CD14-positive monocyte (primary cell): ENCODE data around the gene VMAC. TPM values are rescaled to one million over a fixed set of nuclear protein-coding genes. Genes with fewer than 3 reads are reported as not detected.

Experiments used
- DNase-seq, 3 donors: peaks; one replicate each; pipeline ENCODE4 v3.0.0-alpha.2; 2011 to 2022
- H2AFZ ChIP-seq: 2 replicates; pipeline ENCODE4 v1.6.0; 2012; ENCODE audit warnings: mild to moderate bottlenecking, low read depth, low read length, inconsistent platforms; ENCODE audit not compliant: insufficient read depth, poor library complexity, severe bottlenecking
- H3K27ac ChIP-seq, 2 donors: 1 replicate in 1 of 2; 2 replicates in 1 of 2; pipeline ENCODE4 v1.5.1; 2012 to 2013; ENCODE audit warnings: low read length in 2 of 2, control low read depth in 1 of 2, inconsistent platforms in 1 of 2, low read depth in 1 of 2, mild to moderate bottlenecking in 1 of 2
- H3K27me3 ChIP-seq, 2 donors: one replicate each; pipeline versions ENCODE4 v1.6.0 to v1.6.1; 2011 to 2013; ENCODE audit warnings: low read length in 2 of 2; ENCODE audit not compliant: control insufficient read depth in 2 of 2, insufficient read depth in 2 of 2
- H3K36me3 ChIP-seq, 2 donors: replicated peaks in 1 of 2; 1 replicate in 1 of 2; 2 replicates in 1 of 2; pipeline versions ENCODE4 v1.5.1 to v1.6.1; 2012 to 2013; ENCODE audit warnings: low read length in 2 of 2, control low read depth in 1 of 2, inconsistent platforms in 1 of 2, mild to moderate bottlenecking in 1 of 2; ENCODE audit not compliant: insufficient read depth in 2 of 2, control insufficient read depth in 1 of 2
- H3K4me1 ChIP-seq, 2 donors: 1 replicate in 1 of 2; 2 replicates in 1 of 2; pipeline versions ENCODE4 v1.5.1 to v1.6.1; 2012 to 2013; ENCODE audit warnings: low read length in 2 of 2, control low read depth in 1 of 2, inconsistent platforms in 1 of 2, mild to moderate bottlenecking in 1 of 2, moderate library complexity in 1 of 2; ENCODE audit not compliant: insufficient read depth in 2 of 2, control insufficient read depth in 1 of 2
- H3K4me2 ChIP-seq: replicated peaks from 2 replicates; pipeline ENCODE3; 2012; ENCODE audit warnings: low read length, moderate library complexity, mild to moderate bottlenecking; ENCODE audit not compliant: poor library complexity, severe bottlenecking; ENCODE audit errors: extremely low read depth
- H3K4me3 ChIP-seq, 3 experiments: fragments of 200-600 bp in 1 of 3; sonication (generic) in 1 of 3; replicated peaks in 1 of 3; 1 replicate in 2 of 3; 2 replicates in 1 of 3; pipeline ENCODE4 v1.5.1; 2011 to 2013; ENCODE audit warnings: low read length in 3 of 3, mild to moderate bottlenecking in 3 of 3, control low read depth in 2 of 3, low read depth in 2 of 3, inconsistent platforms in 1 of 3, moderate library complexity in 1 of 3
- H3K79me2 ChIP-seq: 2 replicates; pipeline ENCODE4 v1.6.0; 2012; ENCODE audit warnings: mild to moderate bottlenecking, control low read depth, inconsistent platforms, low read length, moderate library complexity; ENCODE audit not compliant: insufficient read depth
- H3K9ac ChIP-seq: 2 replicates; pipeline ENCODE4 v1.6.0; 2017; ENCODE audit warnings: low read length, mild to moderate bottlenecking; ENCODE audit not compliant: insufficient read depth, poor library complexity, severe bottlenecking
- H3K9me3 ChIP-seq, 2 donors: replicated peaks in 1 of 2; 1 replicate in 1 of 2; 2 replicates in 1 of 2; pipeline versions ENCODE4 v1.5.1 to v1.6.1; 2012 to 2013; ENCODE audit warnings: low read length in 2 of 2, control low read depth in 1 of 2; ENCODE audit not compliant: control insufficient read depth in 1 of 2, insufficient read depth in 1 of 2
- H4K20me1 ChIP-seq: 2 replicates; pipeline ENCODE4 v1.6.0; 2012; ENCODE audit warnings: mild to moderate bottlenecking, low read length, control low read depth, moderate library complexity; ENCODE audit not compliant: insufficient read depth
- H3K27ac Mint-ChIP-seq, 7 donors: one replicate each; pipeline ENCODE4 v1.8.0; 2020; ENCODE audit warnings: mild to moderate bottlenecking in 7 of 7, mixed read lengths in 7 of 7, moderate library complexity in 6 of 7, inconsistent platforms in 2 of 7
- H3K27me3 Mint-ChIP-seq, 3 donors: one replicate each; pipeline ENCODE4 v1.8.0; 2021 to 2022; ENCODE audit warnings: low read depth in 3 of 3, mild to moderate bottlenecking in 3 of 3, mixed read lengths in 3 of 3, moderate library complexity in 3 of 3, inconsistent platforms in 1 of 3
- H3K36me3 Mint-ChIP-seq, 2 donors: one replicate each; pipeline ENCODE4 v1.8.0; 2020; ENCODE audit warnings: mixed read lengths in 2 of 2, inconsistent platforms in 1 of 2, mild to moderate bottlenecking in 1 of 2
- H3K4me1 Mint-ChIP-seq: one replicate; pipeline ENCODE4 v1.8.0; 2020; ENCODE audit warnings: mild to moderate bottlenecking, mixed read lengths
- H3K4me3 Mint-ChIP-seq, 2 donors: one replicate each; pipeline ENCODE4 v1.8.0; 2020; ENCODE audit warnings: mild to moderate bottlenecking in 2 of 2, mixed read lengths in 2 of 2, moderate library complexity in 1 of 2
- H3K9me3 Mint-ChIP-seq, 7 donors: one replicate each; pipeline ENCODE4 v1.8.0; 2020 to 2022; ENCODE audit warnings: mixed read lengths in 7 of 7, mild to moderate bottlenecking in 6 of 7, moderate library complexity in 6 of 7, inconsistent platforms in 2 of 7
- CTCF ChIP-seq: fragments of 200-600 bp; IDR thresholded peaks from one replicate; pipeline ENCODE4 v1.8.0; 2022; ENCODE audit warnings: antibody characterized with exemption, mild to moderate bottlenecking
- whole genome bisulfite sequencing: methylation state at CpG from one replicate; pipeline ENCODE4 v1.1.5; 2013; ENCODE audit warnings: missing lambda C conversion rate; ENCODE audit not compliant: insufficient coverage; 5-methylcytosine and 5-hydroxymethylcytosine counted together
- intact Hi-C, 2 donors: fragments of 100-400 bp; cut with micrococcal nuclease; formaldehyde crosslinking; loops; one replicate each; pipeline versions ENCODE4 v1.15.0 to v1.15.1; 2023
- polyA plus RNA-seq, 3 donors: library from polyadenylated mRNA; depleted of rRNA in 1 of 3; unstranded in 2 of 3; stranded (reverse) in 1 of 3; fragments of 300-500 nt in 2 of 3; fragments of >200 nt in 1 of 3; fragmentation: Illumina TruSeq in 2 of 3; gene quantifications; 1 replicate in 2 of 3; 2 replicates in 1 of 3; pipeline ENCODE4 v1.2.3, GENCODE V29; 2012 to 2021

The VMAC gene
- polyA plus RNA-seq, 3 donors, result 3.1 to 13.0 (median 4.3) TPM

GRCh38 chr19:5900976-5901375, 3.7 kb upstream of the VMAC start:
- Histone ChIP-seq H3K36me3 (peaks cover 19% of the 10 kb centered on the region in 2 donors), H3K27ac (no peak overlapping the region), H2AFZ (no peak overlapping the region), H3K4me3 (no peak overlapping the region), H3K9ac (no peak overlapping the region), H3K9me3 (no peaks in the 10 kb centered on the region), H4K20me1 (peaks cover 44% of the 10 kb centered on the region), H3K4me1 (peaks cover 19 to 22% of the 10 kb centered on the region in 2 donors), H3K79me2 (peaks cover 58% of the 10 kb centered on the region), H3K4me2 (no peak overlapping the region), H3K27me3 (no peaks in the 10 kb centered on the region)
- no peak for TF ChIP-seq CTCF
- WGBS, result 93% methylated on average over 7 of the region's 8 CpGs
- H3K4me1 Mint-ChIP-seq, result peaks cover 18% of the 10 kb centered on the region
- H3K27ac Mint-ChIP-seq, result peak overlapping the region in 1 of 7 donors; percentile 80
- H3K4me3 Mint-ChIP-seq, result peak overlapping the region in 1 of 2 donors; percentile 6
- peaks cover 18 to 37% of the 10 kb centered on the region in 2 donors for H3K36me3 Mint-ChIP-seq
- peaks cover 0 to 3% (median 0%) of the 10 kb centered on the region in 7 donors for H3K9me3 Mint-ChIP-seq
- intact Hi-C loops, result loop anchor here (5.0 to 10.0 kb wide), 5 partner anchors 74 to 524 kb away; partner anchors contain the start of genes DUS3L (in 1 of the 2), HSD11B1L (in 1 of the 2), KHSRP (in 1 of the 2) and MICOS13 (in 1 of the 2)
- H3K27me3 Mint-ChIP-seq, result peaks cover 0 to 2% (median 0%) of the 10 kb centered on the region in 3 donors
- DNase-seq, result no peak

GRCh38 chr19:5903056-5903623, 1.5 kb upstream of the VMAC start:
- Histone ChIP-seq H3K4me2 (peak overlapping the region; percentile 99), H3K27me3 (no peaks in the 10 kb centered on the region), H3K79me2 (peaks cover 52% of the 10 kb centered on the region), H3K4me3 (peak overlapping the region; percentile 91 to 95 (median 94)), H3K27ac (peak overlapping the region; percentile 95 to 96), H4K20me1 (peaks cover 26% of the 10 kb centered on the region), H3K36me3 (peaks cover 2 to 7% of the 10 kb centered on the region in 2 donors), H3K4me1 (peaks cover 19 to 22% of the 10 kb centered on the region in 2 donors), H2AFZ (peak overlapping the region; percentile 96), H3K9me3 (no peaks in the 10 kb centered on the region), H3K9ac (peak overlapping the region; percentile 99)
- WGBS, result under 1% methylated on average over 25 of the region's 27 CpGs
- H3K36me3 Mint-ChIP-seq, result peaks cover 13 to 25% of the 10 kb centered on the region in 2 donors
- peak overlapping the region; percentile 95 to 99 (median 98) for H3K27ac Mint-ChIP-seq
- H3K27me3 Mint-ChIP-seq, result peaks cover 0 to 2% (median 0%) of the 10 kb centered on the region in 3 donors
- TF ChIP-seq CTCF, result no peak
- DNase-seq, result peak; percentile 5 to 49 (median 11)
- peaks cover 0 to 3% (median 0%) of the 10 kb centered on the region in 7 donors for H3K9me3 Mint-ChIP-seq
- intact Hi-C loops, result loop anchor here (5.0 to 10.0 kb wide), 5 partner anchors 72 to 522 kb away; partner anchors contain the start of genes DUS3L (in 1 of the 2), HSD11B1L (in 1 of the 2), KHSRP (in 1 of the 2) and MICOS13 (in 1 of the 2)
- H3K4me3 Mint-ChIP-seq, result peak overlapping the region; percentile 83 to 94
- H3K4me1 Mint-ChIP-seq, result peaks cover 18% of the 10 kb centered on the region
